HAP-1 (cell line): ENCODE results near the gene WDPCP.

Experiments
- DNase-seq, 2 experiments: peaks; one replicate each; pipeline ENCODE4 v3.0.0-alpha.2; 2016 to 2020; ENCODE audit warnings: low spot score in 2 of 2
- H3K27me3 ChIP-seq: fragments of 250-450 bp; sonication (Bioruptor Pico); 2 replicates; pipeline ENCODE4 v1.5.1; 2020; ENCODE audit warnings: low read depth, mild to moderate bottlenecking, moderate library complexity
- H3K36me3 ChIP-seq: fragments of 250-450 bp; sonication (Bioruptor Pico); replicated peaks from 2 replicates; pipeline ENCODE4 v1.5.1; 2020; ENCODE audit warnings: mild to moderate bottlenecking
- H3K4me1 ChIP-seq: fragments of 250-450 bp; sonication (Bioruptor Pico); 2 replicates; pipeline ENCODE4 v1.5.1; 2020; ENCODE audit warnings: mild to moderate bottlenecking
- H3K4me3 ChIP-seq: fragments of 250-450 bp; sonication (Bioruptor Pico); 2 replicates; pipeline ENCODE4 v1.5.1; 2020; ENCODE audit warnings: mild to moderate bottlenecking, moderate library complexity
- H3K9me3 ChIP-seq: fragments of 250-450 bp; sonication (Bioruptor Pico); 2 replicates; pipeline ENCODE4 v1.5.1; 2020; ENCODE audit warnings: mild to moderate bottlenecking, moderate library complexity
- in situ Hi-C: fragments of 300-500 bp; cut with MboI; formaldehyde crosslinking; loops from 3 replicates; pipeline ENCODE4 v1.14.3; 2020; ENCODE audit warnings: low sequenced_read_pairs, inconsistent platforms, mixed read lengths

WDPCP gene

GRCh38 chr2:63545023-63545422 is 43.3 kb downstream of the WDPCP start:
- no peak for DNase-seq
- H3K36me3 ChIP-seq, result no peaks in the 10 kb centered on the region

GRCh38 chr2:63544017-63544627 is 44.2 kb downstream of the WDPCP start:
- Histone ChIP-seq H3K4me3 (no peak overlapping the region), H3K4me1 (no peaks in the 10 kb centered on the region), H3K9me3 (no peaks in the 10 kb centered on the region), H3K36me3 (no peaks in the 10 kb centered on the region), H3K27me3 (no peaks in the 10 kb centered on the region)
- in situ Hi-C loops, result no loop called here
- peak in 1 of 2 experiments; percentile 22 for DNase-seq

More at GRCh38 chr2:63545023-63545422, 43.3 kb downstream of the WDPCP start:
- Histone ChIP-seq H3K27me3 (no peaks in the 10 kb centered on the region), H3K4me1 (no peaks in the 10 kb centered on the region), H3K4me3 (no peak overlapping the region), H3K9me3 (no peaks in the 10 kb centered on the region)
- in situ Hi-C loops, result no loop called here

- Histone ChIP-seq H3K9me3 (no peaks in the 10 kb centered on the region), H3K4me3 (no peak overlapping the region), H3K36me3 (no peaks in the 10 kb centered on the region), H3K27me3 (no peaks in the 10 kb centered on the region), H3K4me1 (no peaks in the 10 kb centered on the region)
- in situ Hi-C loops, result no loop called here
- no peak for DNase-seq
Observed at GRCh38 chr2:63539416-63540162, 48.7 kb downstream of the WDPCP start.

DNA sequence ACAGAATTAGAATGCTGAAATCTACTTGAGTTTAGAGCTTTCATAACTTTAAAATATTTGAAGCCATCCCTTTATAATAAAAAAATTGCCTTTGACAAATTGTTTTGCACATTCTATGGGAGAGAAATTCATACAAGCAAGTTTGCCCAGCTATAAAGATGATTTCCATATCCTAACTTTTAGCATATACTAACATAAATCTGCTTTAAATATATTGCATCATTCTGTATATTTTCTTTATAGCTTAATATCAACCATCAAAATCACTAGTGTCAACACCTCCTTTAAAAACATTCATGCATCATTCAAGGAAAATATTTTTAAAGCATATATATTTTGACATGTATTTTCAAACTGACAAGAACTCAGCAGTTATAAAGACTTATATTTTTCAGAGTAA is 49.9 kb downstream of the WDPCP start:
- DNase-seq, result no peak
- Histone ChIP-seq H3K4me1 (no peaks in the 10 kb centered on the region), H3K27me3 (no peaks in the 10 kb centered on the region), H3K36me3 (no peaks in the 10 kb centered on the region), H3K9me3 (no peaks in the 10 kb centered on the region; the same call in 1 of the 2 replicates), H3K4me3 (no peak overlapping the region)
- in situ Hi-C loops, result no loop called here

- Histone ChIP-seq H3K4me3 (no peak overlapping the region), H3K36me3 (no peaks in the 10 kb centered on the region), H3K9me3 (peaks cover 3% of the 10 kb centered on the region; the same call in 1 of the 2 replicates), H3K4me1 (no peaks in the 10 kb centered on the region), H3K27me3 (no peaks in the 10 kb centered on the region)
- in situ Hi-C loops, result no loop called here
- no peak for DNase-seq
Observed at GRCh38 chr2:63537306-63537705, 51.0 kb downstream of the WDPCP start.

DNA sequence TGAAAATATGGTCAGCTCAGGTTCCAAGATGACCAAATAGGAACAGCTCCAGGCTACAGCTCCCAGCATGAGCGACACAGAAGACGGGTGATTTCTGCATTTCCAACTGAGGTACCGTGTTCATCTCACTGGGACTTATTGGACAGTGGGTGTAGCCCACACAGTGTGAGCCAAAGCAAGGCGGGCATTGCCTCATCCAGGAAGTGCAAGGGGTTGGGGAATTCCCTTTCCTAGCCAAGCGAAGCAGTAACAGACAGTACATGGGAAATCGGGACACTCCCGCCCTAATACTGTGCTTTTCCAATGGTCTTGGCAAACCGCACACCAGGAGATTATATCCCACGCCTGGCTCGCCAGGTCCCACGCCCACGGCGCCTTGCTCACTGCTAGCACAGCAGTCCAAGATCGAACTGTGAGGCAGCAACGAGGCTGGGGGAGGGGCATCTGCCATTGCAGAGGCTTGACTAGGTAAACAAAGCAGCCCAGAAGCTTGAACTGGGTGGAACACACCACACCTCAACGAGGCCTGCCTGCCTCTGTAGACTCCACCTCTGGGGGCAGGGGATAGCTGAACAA is 57.5 kb downstream of the WDPCP start:
- no peak overlapping the region for H3K4me3 ChIP-seq
- no peaks in the 10 kb centered on the region for H3K4me1 ChIP-seq
- H3K36me3 ChIP-seq, result no peaks in the 10 kb centered on the region
- in situ Hi-C loops, result no loop called here
- H3K9me3 ChIP-seq, result peaks cover 3% of the 10 kb centered on the region; the same call in 1 of the 2 replicates
- no peaks in the 10 kb centered on the region for H3K27me3 ChIP-seq
- DNase-seq, result no peak

DNA sequence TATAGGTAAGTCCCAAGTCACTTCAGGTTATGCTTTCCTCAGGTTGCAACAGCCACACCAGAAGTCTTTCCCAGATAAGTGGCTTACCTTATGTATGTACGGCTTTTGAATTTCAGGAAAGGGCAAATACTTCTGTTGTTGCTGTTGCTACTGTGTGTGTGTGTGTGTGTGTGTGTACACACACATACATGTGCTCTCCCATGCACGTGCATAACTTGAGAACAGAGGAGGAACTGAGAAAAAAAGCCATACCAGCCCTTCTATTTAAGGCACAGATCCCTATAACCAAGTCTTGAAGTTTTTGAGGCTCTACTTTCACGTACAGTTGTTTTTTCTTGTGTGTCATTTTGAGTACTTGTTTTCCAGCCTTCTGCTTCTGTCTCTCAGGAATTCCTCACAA is 62.4 kb downstream of the WDPCP start:
- in situ Hi-C loops, result no loop called here
- DNase-seq, result no peak
- peaks cover 7% of the 10 kb centered on the region; the same call in 1 of the 2 replicates for H3K9me3 ChIP-seq

GRCh38 chr2:63522950-63523349 is 65.3 kb downstream of the WDPCP start:
- peaks cover 8% of the 10 kb centered on the region; the same call in 1 of the 2 replicates for H3K9me3 ChIP-seq
- H3K36me3 ChIP-seq, result no peaks in the 10 kb centered on the region
- H3K27me3 ChIP-seq, result no peaks in the 10 kb centered on the region
- H3K4me1 ChIP-seq, result no peaks in the 10 kb centered on the region
- in situ Hi-C loops, result no loop called here
- no peak for DNase-seq
- no peak overlapping the region for H3K4me3 ChIP-seq

More for the DNA sequence above, 62.4 kb downstream of the WDPCP start:
- H3K4me3 ChIP-seq, result no peak overlapping the region
- H3K36me3 ChIP-seq, result no peaks in the 10 kb centered on the region
- H3K4me1 ChIP-seq, result no peaks in the 10 kb centered on the region
- H3K27me3 ChIP-seq, result no peaks in the 10 kb centered on the region

DNA sequence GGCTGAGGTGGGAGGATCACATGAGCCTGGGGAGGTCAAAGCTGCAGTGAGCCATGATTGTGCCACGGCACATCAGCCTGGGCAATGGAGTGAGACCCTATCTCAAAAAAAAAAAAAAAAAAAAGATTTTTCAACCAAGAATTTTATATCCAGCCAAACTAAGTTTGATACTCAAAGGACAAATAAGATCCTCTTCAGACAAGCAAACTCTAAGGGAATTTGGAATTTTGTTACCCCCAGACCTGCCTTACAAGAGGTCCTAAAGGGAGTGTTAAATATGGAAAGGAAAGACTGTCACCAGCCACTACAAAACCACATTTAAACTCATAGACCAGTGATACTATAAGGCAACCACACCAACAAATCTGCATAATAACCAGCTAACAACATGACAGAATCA is 67.5 kb downstream of the WDPCP start:
- in situ Hi-C loops, result no loop called here
- H3K4me3 ChIP-seq, result no peak overlapping the region
- no peaks in the 10 kb centered on the region for H3K27me3 ChIP-seq
- H3K4me1 ChIP-seq, result no peaks in the 10 kb centered on the region
- H3K9me3 ChIP-seq, result peaks cover 8% of the 10 kb centered on the region; the same call in 1 of the 2 replicates
- no peak for DNase-seq
- no peaks in the 10 kb centered on the region for H3K36me3 ChIP-seq

GRCh38 chr2:63514781-63515180 is 73.5 kb downstream of the WDPCP start:
- no peak overlapping the region for H3K4me3 ChIP-seq
- H3K36me3 ChIP-seq, result no peaks in the 10 kb centered on the region
- no peak for DNase-seq
- no peaks in the 10 kb centered on the region for H3K4me1 ChIP-seq
- no peaks in the 10 kb centered on the region; the same call in 1 of the 2 replicates for H3K27me3 ChIP-seq
- no peaks in the 10 kb centered on the region for H3K9me3 ChIP-seq
- in situ Hi-C loops, result no loop called here

DNA sequence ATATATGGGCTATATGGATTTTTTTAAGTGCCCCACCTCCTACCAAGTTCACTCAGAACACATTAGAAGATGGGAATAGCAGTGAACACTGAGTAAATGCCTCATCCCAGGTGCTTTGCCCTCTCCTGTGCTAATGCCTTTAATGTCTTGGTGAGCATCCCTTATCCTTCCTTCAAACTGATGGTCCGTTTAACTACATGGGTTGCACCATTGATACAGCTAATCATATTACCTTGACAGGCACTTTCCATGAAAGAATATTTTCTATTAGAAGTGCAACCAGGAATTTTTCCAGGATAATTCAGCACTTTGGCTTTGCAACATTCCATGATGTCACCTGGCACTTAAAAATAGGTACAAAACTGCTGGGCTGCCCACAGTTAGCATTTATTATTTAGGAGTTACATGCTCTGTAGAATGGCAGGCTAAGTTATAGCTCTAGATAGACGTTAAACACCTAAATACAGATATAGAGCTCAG is 74.0 kb downstream of the WDPCP start:
- no peaks in the 10 kb centered on the region for H3K4me1 ChIP-seq
- no peaks in the 10 kb centered on the region; the same call in 1 of the 2 replicates for H3K27me3 ChIP-seq
- in situ Hi-C loops, result no loop called here
- no peaks in the 10 kb centered on the region for H3K36me3 ChIP-seq
- no peak overlapping the region for H3K4me3 ChIP-seq
- H3K9me3 ChIP-seq, result no peaks in the 10 kb centered on the region
- no peak for DNase-seq

GRCh38 chr2:63506320-63506719 is 82.0 kb downstream of the WDPCP start:
- no peaks in the 10 kb centered on the region for H3K27me3 ChIP-seq
- H3K4me1 ChIP-seq, result peaks cover 9% of the 10 kb centered on the region; the same call in 1 of the 2 replicates
- H3K9me3 ChIP-seq, result no peaks in the 10 kb centered on the region
- H3K36me3 ChIP-seq, result no peaks in the 10 kb centered on the region
- H3K4me3 ChIP-seq, result no peak overlapping the region
- in situ Hi-C loops, result no loop called here
- DNase-seq, result no peak

DNA sequence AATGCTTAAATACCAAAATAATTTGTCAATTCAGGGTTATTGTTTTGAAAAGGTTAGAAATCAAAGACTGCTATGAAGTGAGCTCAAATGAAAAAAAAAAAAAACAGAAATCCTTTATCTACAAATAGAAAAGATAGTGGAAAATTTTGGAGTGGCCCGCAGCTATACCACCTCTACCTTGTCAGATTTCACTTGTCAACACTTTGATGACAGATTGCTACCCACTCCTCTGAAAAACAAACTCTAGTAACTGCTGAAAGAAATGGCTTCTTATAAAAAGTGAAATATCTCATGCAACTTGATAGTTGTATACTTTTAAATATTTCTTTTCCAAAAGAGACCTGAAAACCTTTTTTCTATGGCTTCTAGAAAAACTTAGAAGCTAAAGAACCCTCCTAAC is 84.5 kb downstream of the WDPCP start:
- no peak overlapping the region for H3K4me3 ChIP-seq
- H3K36me3 ChIP-seq, result no peaks in the 10 kb centered on the region
- no peak for DNase-seq
- H3K4me1 ChIP-seq, result peaks cover 9% of the 10 kb centered on the region; the same call in 1 of the 2 replicates
- no peaks in the 10 kb centered on the region for H3K27me3 ChIP-seq
- in situ Hi-C loops, result no loop called here
- H3K9me3 ChIP-seq, result no peaks in the 10 kb centered on the region

GRCh38 chr2:63500398-63500797 is 87.9 kb downstream of the WDPCP start:
- H3K9me3 ChIP-seq, result no peaks in the 10 kb centered on the region
- H3K4me1 ChIP-seq, result peaks cover 18% of the 10 kb centered on the region
- in situ Hi-C loops, result no loop called here
- DNase-seq, result no peak
- no peaks in the 10 kb centered on the region for H3K36me3 ChIP-seq
- no peaks in the 10 kb centered on the region for H3K27me3 ChIP-seq
- no peak overlapping the region for H3K4me3 ChIP-seq
